ENCODE measurements around the gene CTNNA3.

Gene CTNNA3

GRCh38 chr10:66786709-66787108 is 909.3 kb downstream of the CTNNA3 start:
- DNase-seq: no peak

DNA sequence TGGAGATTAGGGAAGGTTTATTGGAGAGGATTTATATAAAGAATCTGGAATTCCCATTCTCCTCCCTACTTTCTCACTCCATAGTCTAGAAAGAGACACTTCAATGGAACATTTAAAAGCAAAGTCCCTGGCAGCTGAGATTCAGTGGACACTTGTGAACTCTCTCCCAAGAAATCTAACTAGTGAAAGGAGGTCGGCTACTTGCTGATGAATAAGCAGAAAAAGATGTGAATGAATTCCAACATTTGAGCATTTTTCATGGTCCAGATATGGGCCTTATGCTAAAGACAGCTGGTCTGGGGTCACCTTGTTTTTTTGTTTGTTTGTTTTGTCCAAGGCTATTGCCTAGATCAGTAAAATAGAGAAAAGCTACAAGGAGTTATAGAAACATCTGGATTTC is 911.2 kb downstream of the CTNNA3 start:
- no peak for DNase-seq

DNA sequence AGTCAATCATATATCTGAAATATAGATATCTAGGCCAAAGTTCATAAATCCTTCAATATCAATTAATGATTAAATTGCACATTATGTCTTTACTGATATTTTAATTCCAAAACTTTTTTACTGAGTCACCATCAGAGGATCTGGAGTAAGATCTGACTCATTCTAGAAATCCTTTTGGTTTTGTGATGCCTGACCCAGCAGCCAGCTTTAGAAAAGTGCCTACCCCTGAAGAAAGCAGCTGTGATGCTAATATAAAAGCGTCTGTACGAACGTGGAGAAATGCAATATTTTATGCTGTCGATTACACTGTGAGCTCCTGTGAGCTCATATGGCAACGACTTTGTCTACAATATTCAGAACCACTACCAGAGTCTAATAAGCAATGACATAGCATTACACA is 912.7 kb downstream of the CTNNA3 start:
- no peak for DNase-seq

DNA sequence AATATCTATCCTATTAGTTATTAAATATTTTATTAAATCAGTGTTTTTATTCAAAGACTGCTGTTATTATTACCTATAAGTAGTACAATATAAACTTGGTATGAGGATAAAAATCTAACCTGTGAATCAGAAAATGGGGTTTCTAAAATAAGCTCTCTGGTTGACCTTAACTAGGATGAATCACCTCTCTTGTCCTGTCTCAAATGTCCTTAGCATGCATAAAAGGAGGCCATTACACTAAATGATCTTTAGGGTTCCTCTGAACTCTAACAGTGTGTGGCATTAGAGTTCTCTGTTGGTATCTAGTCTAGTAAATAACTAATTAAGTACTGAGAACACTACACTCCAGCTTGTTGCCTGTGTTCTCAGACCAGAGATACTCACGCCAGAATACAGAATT is 913.2 kb downstream of the CTNNA3 start:
- DNase-seq: no peak

DNA sequence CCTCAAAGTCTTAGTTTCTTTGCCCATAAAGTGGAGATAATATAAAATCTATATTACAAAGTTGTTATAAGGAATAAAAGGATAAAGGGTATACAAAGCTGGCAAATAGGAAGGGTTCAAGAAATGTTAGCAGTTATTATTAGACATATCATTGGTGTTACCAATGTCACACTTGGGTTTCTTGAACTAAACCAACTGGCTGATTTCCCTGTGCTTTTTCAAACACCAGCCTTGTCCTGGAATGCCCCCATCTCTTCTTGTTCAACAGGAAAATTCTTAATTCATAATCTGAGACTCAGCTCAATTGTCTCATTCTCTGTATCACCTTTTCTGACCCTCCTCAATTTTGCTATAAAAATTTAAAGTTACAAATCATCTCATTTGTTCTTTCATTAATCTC is 913.9 kb downstream of the CTNNA3 start:
- DNase-seq: no peak

DNA sequence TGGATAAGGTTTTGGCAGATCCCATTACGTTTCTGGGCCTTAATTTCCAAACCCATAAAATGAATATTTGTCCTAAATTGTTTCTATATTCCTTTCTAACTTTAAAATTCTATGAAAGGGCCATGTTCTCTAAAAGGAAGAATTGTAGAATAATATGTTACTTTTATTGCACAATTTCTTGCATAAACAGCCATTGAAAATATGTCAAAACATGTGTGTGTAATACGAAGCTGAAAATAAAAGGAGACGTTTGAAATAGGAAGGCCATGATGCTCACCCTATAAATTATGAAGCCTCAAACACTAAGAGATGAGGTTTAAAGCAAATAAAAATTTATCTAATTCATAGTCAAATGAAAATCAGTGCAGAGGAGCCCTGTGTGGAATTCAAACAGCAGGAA is 915.2 kb downstream of the CTNNA3 start:
- no peak for DNase-seq

DNA sequence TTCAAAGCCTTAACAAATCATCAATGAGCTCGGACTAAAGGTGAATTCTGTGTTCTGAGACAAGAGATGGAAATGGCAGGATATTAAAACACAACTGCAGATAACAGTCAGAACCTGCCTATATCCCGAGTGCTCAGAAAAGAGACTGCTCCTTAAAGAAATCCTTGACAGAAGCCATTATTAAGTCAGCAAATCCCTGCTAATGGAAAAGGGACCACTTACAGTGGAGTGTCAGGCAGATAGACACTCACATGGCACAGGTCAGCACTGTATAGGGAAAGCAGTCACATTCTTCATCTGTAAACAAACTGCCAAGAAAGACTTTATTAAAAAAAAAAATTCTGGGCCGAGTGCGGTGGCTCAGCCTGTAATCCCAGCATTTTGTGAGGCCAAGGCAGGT is 917.6 kb downstream of the CTNNA3 start:
- no peak for DNase-seq

GRCh38 chr10:66777665-66778064 is 918.3 kb downstream of the CTNNA3 start:
- DNase-seq: no peak

DNA sequence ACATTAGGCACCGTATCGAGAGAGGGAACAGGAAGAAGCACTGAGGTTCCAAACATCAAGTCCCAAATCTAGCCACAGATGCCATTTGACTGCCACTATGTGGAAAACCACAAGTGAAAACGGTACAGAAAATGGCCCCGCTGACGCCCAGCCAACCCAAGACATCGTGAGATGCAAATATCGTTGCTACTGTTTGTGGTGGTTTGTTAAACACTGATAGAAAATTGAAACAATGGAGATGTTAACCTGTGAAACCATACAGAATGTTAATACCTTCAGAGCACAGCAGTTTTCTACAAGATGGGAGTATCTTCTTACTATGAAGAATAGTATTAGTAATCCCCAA is 922.5 kb downstream of the CTNNA3 start:
- no peak for DNase-seq

- no peak for DNase-seq
These were observed 923.2 kb downstream of the CTNNA3 start for GRCh38 chr10:66772548-66773471.

GRCh38 chr10:66767707-66768106 is 928.3 kb downstream of the CTNNA3 start:
- no peak for DNase-seq

GRCh38 chr10:66762218-66762729 is 933.7 kb downstream of the CTNNA3 start:
- no peak for DNase-seq

DNA sequence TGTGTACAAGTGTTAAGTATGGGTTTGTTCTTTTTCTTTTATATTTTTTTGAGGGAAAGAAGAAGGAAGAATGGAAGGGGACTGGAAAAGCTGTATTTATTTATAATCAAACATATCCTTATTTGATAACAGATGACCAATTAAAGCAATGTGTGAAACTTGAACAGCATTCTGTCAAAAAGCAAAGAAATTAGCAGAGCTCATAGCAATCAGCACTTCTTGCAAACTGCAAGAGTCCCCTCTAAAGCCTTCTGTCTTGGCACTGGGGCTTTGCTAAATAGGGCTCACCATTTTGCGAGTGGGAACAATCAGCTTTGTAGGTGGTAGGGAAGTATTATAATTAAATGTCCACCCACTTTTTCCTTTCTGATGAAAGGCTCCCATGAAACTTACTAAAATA is 935.1 kb downstream of the CTNNA3 start:
- DNase-seq: no peak

DNA sequence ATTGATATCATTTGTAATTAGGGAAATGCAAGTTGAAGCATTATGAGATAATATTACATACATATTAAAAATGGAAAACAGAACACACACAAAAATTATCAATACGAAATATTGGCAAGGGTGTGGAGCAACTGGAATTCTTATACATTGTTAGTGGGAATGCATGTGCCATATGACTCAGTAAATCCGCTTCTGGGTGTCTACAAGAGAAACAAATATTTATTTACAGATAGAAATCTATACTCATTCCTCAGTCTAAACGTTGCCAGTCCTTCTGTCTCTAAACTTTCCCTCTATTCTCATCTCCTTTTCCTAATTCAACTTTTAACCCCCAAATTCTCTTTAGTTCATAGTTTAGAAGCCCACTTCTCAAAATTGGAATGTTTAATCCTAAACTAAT is 940.5 kb downstream of the CTNNA3 start:
- no peak for DNase-seq

DNA sequence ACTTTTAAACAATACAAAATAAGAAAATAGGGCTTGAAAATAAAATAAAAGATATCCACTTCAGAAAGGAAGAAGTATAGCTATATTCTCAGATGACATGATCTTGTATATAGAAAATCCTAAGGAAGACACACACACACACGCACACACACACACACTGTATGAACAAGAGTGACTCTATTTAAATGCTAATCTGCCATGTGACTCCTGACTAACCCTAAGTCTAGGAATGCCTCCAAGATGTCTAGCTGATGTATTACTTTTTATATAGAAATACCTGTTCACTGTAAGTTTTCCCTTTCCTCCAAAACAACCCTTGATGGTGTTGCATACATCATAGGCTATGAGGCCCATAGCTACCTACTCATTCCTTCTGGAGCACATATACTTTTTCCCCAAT is 943.3 kb downstream of the CTNNA3 start:
- DNase-seq: no peak

GRCh38 chr10:66748217-66748616 is 947.8 kb downstream of the CTNNA3 start:
- no peak for DNase-seq

- no peak for DNase-seq
These were observed 948.5 kb downstream of the CTNNA3 start for GRCh38 chr10:66747451-66747850.

- no peak for DNase-seq
These were observed 949.3 kb downstream of the CTNNA3 start for GRCh38 chr10:66746711-66747110.

DNA sequence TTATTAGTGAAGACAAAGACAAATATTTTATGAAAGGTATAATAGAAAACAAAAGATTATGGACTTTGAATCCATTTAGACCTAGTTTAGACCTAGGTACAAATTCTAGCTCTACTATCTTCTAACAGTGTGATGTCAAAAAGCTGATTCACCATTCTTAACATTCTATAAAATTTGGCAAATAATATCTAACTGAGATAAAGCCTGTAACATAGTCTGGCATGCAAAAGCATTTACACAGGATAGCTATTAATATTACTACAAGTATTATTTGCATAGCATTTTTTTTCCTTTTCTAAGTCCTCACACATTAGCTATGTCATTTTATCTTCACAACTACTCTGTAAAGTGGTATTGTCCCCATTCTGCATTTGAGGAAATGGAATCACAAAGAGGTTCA is 949.7 kb downstream of the CTNNA3 start:
- DNase-seq: no peak

- no peak for DNase-seq
These were observed 951.1 kb downstream of the CTNNA3 start for GRCh38 chr10:66744915-66745314.

DNA sequence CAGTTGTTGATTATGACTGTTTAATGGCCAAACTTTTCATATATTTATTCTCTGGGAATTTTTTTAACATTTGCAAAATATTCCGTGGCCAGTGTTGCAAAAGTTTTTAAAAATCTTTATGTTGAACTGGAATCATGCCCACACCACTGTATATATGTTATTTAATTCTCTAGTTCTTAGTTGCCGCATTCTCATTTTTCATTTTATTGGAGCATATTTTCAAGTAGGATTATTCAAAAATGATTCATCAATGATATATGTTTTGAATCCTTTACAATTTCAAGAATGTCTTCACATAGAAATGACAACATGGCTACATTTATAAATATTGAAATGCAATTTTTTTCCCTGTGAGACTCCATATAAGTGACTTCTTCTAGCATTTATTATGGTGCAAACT is 958.8 kb downstream of the CTNNA3 start:
- no peak for DNase-seq

DNA sequence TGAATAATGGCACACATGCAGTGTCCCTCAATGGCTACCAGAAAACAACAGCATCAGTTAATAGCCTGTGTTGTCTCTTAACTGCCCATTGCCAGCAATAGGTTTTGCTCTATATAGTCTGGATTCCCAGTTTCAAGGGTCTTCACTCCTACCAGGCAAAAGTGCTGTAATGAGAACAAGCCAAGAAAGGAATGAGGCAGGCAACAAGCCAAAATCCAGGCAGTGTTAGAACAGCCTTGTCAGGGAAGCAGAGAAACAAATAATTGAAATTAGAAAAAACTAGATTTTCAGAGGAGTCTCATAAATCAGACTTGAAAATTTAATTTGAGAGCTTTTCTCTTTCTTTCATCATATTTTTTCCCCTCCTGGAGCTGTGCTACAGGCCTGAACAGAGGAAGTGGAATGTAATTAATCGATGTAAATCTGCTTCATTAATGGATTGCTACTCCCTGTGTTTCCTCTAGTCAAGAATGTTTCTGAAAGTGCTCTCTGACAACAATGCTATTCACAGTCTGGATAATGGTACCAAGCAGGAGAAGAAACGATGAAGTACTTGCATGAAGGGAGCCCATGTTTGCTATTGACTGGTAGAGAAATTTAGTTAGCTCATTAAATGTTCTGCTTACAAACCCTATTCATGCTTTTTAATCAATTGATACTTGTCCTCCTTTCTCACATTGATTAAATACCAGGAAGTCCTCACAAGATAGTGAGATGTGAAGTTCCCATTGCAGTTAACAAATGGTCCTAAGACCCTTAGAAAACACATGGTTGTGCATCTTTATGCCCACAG is 972.2 kb downstream of the CTNNA3 start:
- DNase-seq: no peak

DNA sequence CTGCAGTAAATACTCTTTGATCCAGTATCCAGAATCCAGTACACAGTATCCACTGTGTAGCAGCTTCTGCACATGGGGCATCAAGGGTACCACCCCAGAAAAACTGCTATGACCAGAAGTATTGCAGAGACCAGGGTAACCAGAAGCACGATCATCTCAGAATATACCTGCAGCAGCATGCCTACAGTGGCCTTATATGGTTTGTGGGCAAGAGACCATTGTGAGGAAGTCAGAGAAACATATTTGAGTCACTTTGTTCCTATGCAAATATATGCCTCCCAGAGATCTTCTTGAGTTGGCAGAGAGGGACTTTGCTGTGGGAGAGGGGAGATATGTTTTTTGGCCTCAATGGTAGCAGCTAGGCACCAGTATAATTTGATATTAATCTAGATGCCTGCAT is 976.5 kb downstream of the CTNNA3 start:
- DNase-seq: no peak

Data from NCI-H526 treated with DMSO at 0.1 percent for 48 hours (cell line).